SU-DHL-6 (cell line): ENCODE results near the gene COL16A1.

Source experiments
- CTCF ChIP-seq: fragments of 200-600 bp; sonication (generic); IDR thresholded peaks from one replicate; pipeline ENCODE4 v1.5.1; 2017; ENCODE audit warnings: antibody characterized with exemption, mild to moderate bottlenecking, low read length, moderate library complexity; ENCODE audit not compliant: insufficient read depth, poor library complexity, severe bottlenecking
- EZH2phosphoT487 ChIP-seq: fragments of 200-600 bp; sonication (generic), shearing (Covaris generic); conservative IDR thresholded peaks from 2 replicates; pipeline ENCODE4 v1.6.1; 2018; ENCODE audit warnings: mild to moderate bottlenecking, antibody characterized with exemption, low read length, moderate library complexity, mixed read lengths

GRCh38 chr1:31662463-31662862 lies 41.4 kb downstream of the COL16A1 start:
- TF ChIP-seq CTCF = no peak
- no peak for TF ChIP-seq EZH2phosphoT487
